SIG-M5 treated with dmso at 0.1 percent for 504 hours (cell line): ENCODE results near the gene RNF44.

Experiments
- DNase-seq: peaks from one replicate; lab custom pipeline; 2025; ENCODE audit not compliant: unreplicated experiment; lab: John Stamatoyannopoulos, UW

Gene RNF44

DNA sequence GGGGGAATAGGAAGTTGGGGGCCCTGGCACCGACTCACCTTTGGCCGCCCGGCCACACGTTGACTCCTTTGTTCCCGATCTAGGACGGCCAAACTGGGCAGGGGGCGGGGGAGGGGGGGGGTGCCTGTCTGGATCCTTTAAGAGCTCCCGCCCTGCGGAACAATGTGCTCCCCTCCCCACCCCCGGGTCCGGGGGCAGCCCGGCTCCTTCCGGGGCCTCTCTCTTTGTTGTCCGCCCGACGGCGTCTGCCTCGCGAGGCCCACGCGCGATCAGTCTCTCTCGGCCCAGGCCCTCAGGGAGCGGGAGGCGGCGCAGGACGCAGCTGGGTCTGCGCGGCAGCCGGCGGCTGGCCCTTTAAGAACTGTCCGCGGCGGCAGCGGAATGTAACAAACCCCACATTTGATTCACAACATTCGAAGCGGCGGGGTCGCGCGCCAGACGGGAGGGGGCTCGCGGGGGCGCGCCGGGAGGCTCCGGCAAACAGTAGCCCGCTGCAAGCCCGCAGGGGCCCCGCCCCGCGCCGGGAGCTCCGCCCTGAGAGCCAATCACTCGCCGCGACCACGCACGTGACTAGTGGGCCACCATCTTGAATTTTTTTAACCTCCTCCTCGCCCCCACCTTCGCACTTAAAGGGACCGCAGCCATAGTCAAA lies at the start of gene RNF44:
TSS of gene RNF44 (minus strand) at position 501 of the 652 bp plus-strand sequence. CDS start 4,930 bp downstream, outside the sequence.
- peak; percentile 98 for DNase-seq

DNA sequence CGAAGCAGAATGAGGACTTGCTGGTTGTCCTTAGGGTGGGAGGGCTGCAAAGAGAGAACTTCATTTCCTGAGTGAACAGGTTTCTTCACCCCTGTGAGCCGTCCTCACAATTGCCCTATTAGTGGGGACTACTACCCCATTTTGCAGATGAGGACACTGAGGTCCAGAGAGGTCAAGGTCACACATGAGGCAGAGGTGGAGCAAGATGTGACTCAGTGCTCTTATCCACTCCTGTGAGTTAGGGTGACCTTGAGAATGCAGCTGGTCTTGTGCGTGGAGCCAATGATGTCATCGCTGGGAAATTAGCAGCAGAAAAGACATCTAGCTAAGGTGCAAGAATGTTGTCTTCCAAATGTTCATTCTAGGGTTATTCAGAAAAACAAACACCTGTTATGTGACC lies 45.9 kb upstream of the RNF44 start:
- no peak for DNase-seq

DNA sequence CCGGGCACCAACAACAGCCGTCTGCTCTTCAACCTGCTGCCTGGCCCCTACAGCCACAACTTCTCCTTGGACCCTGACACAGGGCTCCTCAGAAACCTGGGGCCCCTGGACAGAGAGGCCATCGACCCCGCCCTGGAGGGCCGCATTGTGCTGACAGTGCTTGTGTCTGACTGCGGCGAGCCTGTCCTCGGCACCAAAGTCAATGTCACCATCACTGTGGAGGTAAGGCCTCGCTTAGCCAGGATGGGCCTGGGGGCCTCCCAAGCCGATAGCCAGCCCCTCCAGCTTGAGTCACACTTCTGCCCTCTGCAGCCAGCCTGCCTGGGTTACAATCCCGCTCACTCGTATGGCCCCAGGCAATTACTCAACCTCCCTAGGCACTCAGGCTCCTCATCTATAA lies 44.2 kb upstream of the RNF44 start:
- no peak for DNase-seq

DNA sequence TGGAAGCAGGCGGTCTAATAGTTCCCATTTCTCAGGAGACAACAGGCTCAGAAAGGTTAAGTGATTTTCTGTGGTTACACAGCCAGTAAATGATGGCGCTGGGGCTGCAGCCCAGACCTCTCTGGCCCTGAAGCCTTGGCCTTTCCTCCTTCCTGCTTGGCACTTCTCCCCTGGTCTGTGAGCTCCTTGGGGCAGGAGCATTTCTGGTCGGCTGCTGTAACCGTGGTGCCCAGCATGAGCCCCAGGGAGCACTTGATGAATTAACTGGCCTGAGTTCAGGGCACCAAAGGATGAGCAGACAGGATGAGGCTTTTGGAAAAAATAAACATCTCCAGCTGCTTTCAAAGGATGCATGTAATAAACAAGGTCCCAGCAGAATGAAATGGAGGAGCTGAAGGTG lies 42.1 kb upstream of the RNF44 start:
- no peak for DNase-seq

DNA sequence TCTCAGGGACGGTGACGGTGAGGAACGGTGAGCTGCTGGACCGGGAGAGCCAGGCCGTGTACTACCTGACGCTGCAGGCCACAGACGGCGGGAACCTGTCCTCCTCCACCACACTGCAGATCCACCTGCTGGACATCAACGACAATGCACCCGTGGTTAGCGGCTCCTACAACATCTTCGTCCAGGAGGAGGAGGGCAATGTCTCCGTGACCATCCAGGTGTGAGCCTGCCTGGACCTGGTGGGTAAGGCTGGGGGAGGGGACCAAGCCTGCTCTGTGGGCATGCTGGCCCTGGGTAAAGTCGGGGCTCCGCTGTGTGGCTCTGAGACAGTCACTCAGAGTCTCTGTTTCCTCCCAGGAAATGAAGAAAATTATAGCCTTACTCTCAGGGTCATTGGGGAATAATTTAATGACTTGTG lies 41.2 kb upstream of the RNF44 start:
- DNase-seq: peak; percentile 54

DNA sequence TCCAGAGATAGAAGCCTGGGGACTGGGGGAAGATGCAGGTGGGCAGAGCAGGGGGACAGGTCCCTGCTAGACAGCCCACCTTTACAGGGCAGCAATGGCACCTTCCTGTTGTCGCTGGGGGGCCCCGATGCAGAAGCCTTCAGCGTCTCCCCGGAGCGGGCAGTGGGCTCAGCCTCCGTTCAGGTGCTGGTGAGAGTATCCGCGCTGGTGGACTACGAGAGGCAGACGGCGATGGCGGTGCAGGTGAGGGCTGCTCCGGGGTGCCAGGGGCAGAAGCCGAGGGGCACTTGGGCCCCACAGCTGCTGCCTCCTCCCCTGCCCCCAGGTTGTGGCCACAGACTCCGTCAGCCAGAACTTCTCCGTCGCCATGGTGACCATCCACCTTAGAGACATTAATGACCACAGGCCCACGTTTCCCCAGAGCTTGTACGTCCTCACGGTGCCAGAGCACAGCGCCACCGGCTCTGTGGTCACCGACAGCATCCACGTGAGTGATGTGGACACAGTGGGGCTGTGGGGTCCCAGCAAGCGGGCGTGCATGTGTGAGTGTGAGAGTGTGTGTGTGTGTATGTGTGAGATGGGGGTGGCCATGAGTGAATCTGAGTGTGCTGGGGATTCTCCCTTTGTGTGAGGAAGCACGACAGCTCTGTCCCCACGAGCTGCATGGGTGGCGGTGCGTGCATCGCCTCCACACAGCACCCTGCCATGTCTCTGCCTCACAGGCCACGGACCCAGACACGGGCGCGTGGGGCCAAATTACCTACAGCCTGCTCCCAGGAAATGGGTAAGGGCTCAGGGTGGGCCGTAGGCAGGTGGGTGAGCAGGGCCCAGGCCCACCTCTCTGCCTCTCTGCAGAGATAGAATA lies 40.3 kb upstream of the RNF44 start:
- no peak for DNase-seq

DNA sequence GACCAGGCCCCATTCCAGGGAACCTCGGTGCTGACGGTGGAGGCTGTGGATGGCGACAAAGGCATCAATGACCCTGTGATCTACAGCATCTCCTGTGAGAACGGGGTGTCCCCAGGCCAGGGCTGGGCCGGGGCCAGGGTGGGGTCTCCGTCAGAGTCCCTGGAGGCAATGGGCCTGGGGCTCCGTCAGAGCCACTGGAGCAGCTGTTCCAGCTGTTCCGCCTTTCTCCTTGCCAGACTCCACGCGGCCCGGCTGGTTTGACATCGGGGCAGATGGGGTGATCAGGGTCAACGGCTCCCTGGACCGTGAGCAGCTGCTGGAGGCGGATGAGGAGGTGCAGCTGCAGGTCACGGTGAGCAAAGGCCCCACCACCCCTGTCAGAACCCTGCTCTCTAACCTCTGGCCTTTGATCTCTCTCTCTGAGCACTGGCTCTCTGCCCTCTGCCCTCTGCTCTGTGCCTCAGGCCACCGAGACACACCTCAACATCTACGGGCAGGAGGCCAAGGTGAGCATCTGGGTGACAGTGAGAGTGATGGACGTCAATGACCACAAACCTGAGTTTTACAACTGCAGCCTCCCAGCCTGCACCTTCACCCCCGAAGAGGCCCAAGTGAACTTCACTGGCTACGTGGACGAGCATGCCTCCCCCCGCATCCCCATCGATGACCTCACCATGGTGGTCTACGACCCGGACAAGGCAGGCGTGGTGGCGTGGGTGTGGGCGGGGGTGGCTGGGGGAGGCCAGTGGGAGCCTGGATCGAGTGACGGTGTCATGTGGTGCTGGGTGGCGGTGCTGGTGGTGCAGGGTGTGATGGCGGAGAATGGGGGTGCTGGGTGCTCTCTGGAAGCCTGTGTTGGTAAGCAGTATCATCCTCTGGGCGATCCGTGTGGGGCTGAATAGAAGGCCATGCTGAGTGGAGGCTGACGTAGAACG lies 38.6 kb upstream of the RNF44 start:
- DNase-seq: no peak

DNA sequence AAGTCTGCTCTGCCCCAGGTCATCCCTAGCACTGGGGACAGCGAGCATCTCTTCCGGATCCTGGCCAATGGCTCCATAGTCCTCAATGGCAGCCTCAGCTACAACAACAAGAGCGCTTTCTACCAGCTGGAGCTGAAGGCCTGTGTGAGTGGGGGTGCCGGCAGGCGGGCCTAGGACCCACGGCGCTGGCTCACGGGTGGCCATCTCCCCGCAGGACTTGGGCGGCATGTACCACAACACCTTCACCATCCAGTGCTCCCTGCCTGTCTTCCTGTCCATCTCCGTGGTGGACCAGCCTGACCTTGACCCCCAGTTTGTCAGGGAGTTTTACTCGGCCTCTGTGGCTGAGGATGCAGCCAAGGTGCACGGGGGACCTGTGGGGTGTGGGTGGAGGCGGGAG lies 37.9 kb upstream of the RNF44 start:
- no peak for DNase-seq

DNA sequence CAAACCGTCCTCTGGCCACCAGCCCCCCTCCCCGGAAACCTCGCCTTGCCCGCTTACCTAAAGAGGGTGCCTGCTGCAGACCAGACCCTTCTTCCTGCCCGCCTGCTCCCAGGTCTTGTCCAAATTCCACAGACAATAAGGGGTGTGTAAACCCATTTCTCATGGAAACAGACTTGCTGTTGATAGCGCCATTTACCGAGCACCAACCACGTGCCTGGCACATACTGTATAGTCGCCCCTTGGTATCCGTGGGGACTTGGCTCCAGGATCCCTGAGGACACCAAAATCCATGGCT lies 37.0 kb upstream of the RNF44 start:
- no peak for DNase-seq

DNA sequence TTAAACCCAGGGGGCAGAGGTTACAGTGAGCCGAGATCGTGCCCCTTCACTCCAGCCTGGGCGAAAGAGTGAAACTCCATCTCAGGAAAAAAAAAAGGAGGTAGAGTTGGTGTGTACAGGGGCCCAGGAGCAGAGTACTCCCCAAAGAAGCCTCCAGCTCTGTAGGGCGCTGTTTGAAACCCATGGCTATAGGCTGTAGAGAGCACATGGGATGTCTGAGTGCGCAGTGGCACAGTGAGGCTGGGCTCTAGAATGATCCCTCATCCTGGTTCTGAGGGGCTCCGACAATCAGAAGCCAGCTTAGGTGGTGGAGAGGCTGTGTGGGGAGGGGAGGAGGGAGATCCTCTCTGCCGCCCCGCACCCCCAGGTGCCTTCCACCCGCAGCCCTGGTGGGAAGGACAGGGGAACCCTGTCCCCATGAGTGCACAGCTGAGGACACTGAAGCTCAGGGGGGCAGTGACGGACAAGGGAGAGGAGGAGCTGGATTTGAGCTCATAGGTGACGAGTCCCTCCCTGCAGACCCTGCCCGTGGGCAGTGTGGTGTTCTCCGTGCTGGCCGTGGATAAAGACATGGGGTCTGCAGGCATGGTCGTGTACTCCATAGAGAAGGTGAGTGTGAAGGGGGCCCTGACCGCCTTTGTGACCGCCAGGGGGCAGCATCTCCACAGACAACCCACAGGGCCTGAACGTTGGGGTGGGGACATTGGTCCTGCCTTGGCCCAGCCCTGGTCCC lies 36.5 kb upstream of the RNF44 start:
- peak; percentile 26 for DNase-seq

DNA sequence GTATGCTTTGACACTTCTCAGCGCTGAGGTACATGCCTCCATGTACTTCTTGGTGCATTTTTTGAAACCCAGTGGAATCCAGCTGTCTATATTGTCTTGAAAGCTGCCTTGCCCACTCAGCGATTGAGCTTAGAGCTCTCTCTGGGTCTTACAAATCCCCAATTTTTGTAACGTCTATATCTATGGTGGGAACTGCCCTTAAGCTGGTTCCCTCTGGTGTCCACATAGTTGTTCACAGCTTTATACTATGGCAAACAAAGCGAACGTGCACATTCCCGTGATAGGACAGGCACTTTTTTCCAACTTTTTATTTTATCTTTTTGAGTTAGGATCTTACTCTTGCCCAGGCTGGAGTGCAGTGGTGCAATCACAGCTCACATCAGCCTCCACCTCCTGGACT lies 32.8 kb upstream of the RNF44 start:
- DNase-seq: no peak

DNA sequence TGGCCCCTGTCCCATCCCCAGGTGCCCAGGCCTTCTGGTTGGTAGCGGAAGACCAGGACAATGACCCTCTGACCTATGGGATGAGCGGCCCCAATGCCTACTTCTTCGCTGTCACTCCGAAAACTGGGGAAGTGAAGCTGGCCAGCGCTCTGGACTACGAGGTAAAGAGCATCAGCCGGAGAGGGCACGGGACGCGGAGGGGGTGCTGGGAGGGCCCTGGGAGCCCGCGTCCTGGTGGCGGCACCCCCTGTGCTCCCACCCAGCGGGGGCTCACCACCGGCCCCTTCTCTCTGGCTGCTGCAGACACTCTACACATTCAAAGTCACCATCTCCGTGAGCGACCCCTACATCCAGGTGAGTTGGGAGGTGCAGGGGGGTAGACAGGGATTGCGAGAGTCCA lies 31.5 kb upstream of the RNF44 start:
- DNase-seq: no peak

DNA sequence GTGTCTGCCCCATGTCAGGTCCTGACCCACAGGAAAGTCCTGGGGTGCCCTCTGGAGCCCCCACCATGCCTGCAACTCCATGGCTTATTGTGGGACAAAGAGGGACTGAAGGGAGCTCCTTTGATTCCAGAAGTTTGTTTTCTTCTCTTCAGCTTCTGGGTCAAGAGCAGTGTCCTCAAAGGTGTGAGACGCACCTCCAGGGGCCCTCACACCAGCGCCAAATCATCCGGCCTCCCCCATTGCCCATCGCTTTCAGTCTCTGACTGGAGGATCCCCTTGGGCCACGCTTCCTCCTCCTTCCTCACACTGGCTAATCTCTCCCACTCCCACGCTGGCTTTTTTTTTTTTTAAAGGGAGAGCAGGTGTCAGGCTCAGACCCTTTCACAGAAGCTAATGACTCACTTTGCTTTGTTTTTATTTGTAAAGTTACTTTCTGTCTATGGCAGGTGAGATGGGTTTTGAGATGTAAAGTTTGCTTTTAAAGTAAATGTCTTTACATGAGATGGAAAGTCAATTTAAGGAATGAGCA lies 28.6 kb upstream of the RNF44 start:
- no peak for DNase-seq

DNA sequence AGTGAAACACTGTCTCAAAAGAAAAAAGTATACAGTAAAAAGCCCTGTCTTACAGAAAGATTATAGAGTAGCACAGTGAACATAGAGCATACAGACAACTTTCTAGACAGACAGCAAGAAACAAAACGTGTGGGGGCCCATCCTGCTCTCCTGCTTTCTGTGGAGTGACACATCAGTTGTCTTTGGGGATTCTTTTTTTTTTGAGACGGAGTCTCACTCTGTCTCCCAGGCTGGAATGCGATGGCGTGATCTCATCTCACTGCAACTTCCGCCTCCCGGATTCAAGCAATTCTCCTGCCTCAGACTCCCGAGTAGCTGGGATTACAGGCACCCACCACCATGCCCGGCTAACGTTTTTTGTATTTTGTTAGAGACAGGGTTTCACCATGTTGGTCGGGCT lies 26.8 kb upstream of the RNF44 start:
- no peak for DNase-seq

DNA sequence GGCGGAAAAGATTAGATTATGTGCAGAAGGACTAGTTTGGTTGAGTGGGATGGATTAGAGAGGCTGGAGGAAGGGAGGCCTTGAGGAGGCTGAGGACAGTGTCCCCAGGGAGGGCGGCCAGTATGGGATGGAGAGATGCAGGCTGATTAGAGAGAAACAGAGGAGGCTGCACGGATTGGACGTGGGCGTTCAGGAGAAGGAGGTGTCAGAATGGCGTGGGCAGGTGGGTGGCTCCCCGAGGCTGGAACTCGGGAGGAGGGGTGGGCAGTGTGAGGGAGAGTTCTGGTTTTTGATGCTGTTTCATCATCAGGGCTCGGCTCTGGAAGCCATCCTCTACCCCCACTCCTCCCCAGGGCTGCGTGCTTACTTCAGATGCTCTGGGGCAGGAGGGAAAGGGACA lies 25.0 kb upstream of the RNF44 start:
- no peak for DNase-seq

DNA sequence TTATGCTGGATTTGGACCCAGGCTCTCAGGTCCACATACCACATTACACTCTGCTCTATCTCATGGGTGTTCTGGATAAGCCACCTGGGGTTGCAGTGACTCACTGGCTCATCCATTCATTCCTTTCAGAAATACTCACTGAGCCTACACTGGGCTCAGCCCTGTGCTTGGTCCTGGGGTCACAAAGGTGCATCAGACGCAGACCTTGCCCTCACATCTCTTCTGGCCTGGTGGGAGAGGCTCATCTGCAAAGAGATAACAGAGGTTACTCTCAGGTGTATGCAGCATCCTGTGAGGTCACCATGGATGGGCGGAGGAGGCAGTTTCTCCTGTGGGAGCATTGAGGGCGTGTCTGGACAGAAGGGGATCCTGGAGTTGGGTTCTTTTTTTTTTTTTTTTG lies 24.1 kb upstream of the RNF44 start:
- no peak for DNase-seq

DNA sequence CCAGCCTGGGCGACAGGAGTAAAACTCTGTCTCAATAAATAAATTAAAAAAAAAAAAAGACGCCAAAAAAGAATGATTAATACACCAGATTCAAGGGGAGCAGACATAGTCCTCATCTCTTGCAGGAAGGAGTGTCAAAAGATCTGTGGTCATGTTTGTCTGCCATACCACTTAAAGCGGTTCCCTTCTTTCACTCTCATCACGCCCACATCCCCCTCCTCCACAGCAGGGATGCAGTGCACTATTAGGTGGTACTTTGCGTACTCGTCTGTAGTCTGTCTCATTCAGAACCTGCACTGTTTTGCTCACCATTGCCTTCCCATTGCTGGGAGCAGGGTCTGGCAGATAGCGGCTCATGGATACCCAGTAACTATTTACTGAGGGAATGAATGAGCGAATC lies 23.2 kb upstream of the RNF44 start:
- no peak for DNase-seq

DNA sequence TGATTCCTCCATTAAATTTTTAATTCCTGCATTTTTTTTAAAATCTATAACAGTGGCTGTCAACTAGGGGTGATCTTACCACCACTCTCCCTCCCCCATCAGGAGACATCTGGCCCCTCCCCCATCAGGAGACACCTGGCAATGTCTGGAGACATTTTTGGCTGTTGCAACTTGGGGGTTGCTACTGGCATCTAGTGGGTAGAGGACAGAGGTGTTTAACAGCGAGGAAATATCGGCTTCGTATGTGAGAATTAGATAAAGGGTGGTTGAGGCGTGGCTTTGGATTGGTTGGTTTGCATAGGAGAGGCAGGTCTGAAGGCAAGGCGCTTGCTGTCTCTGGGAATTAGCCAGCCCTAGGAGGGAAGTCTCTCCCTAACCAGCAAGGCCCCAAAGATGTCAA lies 22.5 kb upstream of the RNF44 start:
- no peak for DNase-seq

DNA sequence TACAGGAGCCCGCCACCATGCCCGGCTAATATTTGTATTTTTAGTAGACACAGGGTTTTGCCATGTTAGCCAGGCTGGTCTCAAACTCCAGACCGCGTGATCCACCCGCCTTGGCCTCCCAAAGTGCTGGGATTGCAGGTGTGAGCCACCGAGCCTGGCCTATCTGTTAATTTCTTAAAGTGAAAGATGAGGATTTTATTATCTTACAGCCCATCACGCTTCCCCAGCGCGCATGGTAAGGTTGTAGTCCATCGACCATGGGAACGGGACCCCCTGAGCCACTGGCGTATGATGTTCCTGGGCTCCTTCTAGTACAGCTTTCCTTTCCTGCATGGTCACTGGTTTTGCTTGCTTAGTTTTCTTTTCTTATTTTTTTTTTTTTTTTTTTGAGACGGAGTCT lies 20.6 kb upstream of the RNF44 start:
- no peak for DNase-seq

DNA sequence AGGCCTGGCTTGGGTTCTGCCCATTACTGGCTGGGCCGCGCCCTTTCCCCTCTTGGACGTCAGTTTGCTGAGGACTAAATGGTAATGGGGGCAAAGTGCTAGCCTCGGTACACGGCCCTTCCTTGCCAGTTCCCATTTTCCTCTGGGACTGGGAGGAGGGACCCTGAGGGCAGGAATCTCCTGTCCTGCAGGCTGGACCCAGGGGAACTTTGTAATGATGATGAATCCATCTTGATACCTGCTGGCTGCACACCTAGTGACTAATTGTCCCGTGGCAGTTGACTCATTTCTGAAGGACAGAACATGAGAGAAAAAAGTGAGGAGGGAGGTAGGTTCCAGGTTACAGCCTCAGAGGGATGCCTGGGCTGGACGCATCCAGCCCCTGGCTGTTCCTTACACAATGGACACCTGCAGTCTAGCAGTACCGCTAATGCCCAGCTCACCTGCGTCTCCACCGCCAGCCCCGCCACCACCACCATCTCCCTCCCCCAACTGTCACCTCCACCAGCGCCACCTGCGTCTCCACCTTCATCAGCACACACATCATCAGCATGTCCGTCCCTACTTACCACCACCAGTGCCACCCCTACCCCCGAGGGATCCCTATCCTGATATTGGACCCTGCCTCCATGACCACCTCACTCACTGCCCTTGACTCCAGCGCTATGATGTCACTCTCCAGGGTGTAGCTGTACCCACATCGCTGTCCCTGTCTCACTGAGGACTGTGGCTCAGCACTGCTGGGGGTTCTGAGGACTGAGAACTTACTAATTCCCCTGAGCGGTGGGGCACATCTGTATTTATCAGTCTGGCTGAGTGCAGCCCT lies 16.3 kb upstream of the RNF44 start:
- no peak for DNase-seq
